KOPT-K1 (cell line): ENCODE data around the gene OR2A1.
"Not testable (repeated sequence)": the region's sequence is repeated elsewhere in the genome, so short reads cannot be mapped to it uniquely, and the experiment has no call there.

ENCODE experiments used
- H3K27ac ChIP-seq: fragments of 200-600 bp; sonication (generic); 2 replicates; pipeline ENCODE4 v1.5.1; 2016; ENCODE audit warnings: antibody characterized with exemption, mild to moderate bottlenecking, low read depth, low read length; ENCODE audit not compliant: poor library complexity, severe bottlenecking
- H3K36me3 ChIP-seq: fragments of 200-600 bp; sonication (generic); 2 replicates; pipeline ENCODE4 v1.5.1; 2017; ENCODE audit warnings: antibody characterized with exemption, mild to moderate bottlenecking, low read length, moderate library complexity; ENCODE audit not compliant: insufficient read depth
- H3K9me3 ChIP-seq: fragments of 200-600 bp; sonication (generic); 2 replicates; pipeline ENCODE4 v1.5.1; 2017; ENCODE audit warnings: antibody characterized with exemption, low read length, mild to moderate bottlenecking; ENCODE audit not compliant: insufficient read depth, poor library complexity, severe bottlenecking

The OR2A1 gene

DNA sequence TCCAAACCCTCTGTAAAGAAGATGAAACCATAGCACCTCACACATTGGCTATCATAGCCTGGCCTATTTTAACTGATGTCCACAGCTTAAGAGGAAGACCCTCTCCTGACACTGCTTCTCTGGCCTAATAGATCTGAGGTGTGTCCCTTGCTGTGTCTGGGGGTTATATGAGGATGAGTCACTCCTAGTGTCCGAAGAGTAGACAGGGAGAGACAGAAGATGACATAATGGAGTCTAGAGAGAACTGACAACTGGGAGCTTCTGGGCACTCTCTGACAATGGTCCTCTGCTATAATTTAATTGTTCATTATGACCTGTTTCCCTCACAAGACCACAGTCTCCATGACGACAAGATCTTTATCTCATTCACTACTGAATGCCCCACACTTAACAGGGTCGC is 49.8 kb downstream of the OR2A1 start:
- H3K36me3 ChIP-seq, H3K27ac ChIP-seq, H3K9me3 ChIP-seq: not testable (repeated sequence)

DNA sequence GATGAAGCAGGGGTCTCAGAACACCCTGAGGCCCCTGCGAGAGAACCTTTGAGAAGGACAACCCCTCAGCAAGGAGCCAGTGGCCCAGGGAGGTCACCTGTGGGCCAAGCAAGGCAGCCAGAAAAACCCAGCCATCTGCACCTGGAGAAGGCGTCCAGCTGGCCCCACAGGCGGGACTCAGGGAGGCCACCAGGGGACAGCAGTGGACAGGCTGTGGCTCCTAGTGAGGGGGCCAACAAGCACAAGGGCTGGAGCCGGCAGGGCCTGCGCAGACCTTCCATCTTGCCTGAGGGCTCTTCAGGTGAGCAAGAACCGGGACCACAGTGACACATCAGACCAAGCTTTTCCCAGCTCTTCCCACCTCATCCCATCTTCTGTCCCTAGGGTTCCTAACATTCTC is 53.3 kb downstream of the OR2A1 start:
- H3K36me3 ChIP-seq, H3K9me3 ChIP-seq, H3K27ac ChIP-seq: not testable (repeated sequence)

DNA sequence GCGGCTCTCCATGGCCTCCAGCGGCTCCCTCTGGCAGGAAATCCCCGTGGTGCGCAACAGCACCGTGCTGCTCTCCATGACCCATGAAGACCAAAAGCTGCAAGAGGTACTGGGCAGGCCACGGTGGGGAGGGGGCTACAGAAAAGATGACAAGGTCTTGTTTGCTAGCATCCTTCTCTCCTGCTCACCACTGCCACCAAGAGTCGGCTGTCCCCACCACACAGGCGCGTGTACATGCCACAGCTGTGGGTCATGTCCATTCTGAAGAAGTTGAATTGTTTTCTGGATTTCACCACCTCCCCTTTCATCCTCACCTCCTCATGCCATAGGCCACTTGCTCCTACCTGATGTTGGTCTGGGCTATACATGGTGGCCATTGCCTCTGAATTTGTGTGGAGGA is 55.0 kb downstream of the OR2A1 start:
- H3K9me3 ChIP-seq, H3K27ac ChIP-seq, H3K36me3 ChIP-seq: not testable (repeated sequence)

DNA sequence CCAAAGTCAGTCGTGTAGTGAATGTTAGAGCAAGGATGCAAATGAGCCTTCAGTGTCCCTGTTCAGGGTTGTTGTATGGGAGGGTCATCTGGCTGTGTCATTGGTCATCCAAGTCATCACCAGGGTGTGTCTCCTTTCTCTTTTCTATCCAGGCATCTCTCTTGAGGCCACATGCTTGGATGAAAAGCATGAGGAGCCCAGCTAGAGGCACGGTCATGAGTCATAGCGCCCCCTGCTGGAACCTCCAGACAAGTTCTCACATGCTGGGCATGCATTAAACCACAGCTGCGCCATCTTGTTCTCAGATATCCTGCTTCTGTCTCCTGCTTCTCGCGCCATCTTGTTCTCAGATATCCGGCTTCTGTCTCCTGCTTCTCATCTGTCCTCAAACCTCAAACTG is 57.0 kb downstream of the OR2A1 start:
- not testable (repeated sequence) for H3K27ac ChIP-seq, H3K9me3 ChIP-seq, H3K36me3 ChIP-seq
